Measurements from ENCODE around the gene PGS1.

GRCh38 chr17:78472035-78472905 is 93.8 kb downstream of the PGS1 start:
- TF ChIP-seq POLR2A (IDR thresholded peaks at IDR 0.05; ENCODE audit: low read depth, low read length) (peak; percentile 51; the same call in 1 of the 2 replicates), EZH2 (IDR thresholded peaks at IDR 0.05; ENCODE audit: borderline replicate concordance, control insufficient read depth, low read depth, low read length) (no peak), MYC (IDR thresholded peaks at IDR 0.05; ENCODE audit: insufficient read depth, insufficient read length, insufficient replicate concordance, low read length, severe bottlenecking) (no peak), ESRRA (IDR thresholded peaks at IDR 0.05; ENCODE audit: low read length) (no peak), CTCF (IDR thresholded peaks at IDR 0.05 in 2 of 3, conservative IDR thresholded peaks at IDR 0.05 in 1 of 3; ENCODE audit: control insufficient read depth in 2 of 3, extremely low read depth in 1 of 3, insufficient read depth in 1 of 3, low read depth in 3 of 3, low read length in 3 of 3) (no peak), POLR2AphosphoS5 (IDR thresholded peaks at IDR 0.05; ENCODE audit: low read length) (no peak; the same call in 1 of the 2 replicates), ETV6 (conservative IDR thresholded peaks at IDR 0.05 in 1 of 2, IDR thresholded peaks at IDR 0.05 in 1 of 2; ENCODE audit: borderline replicate concordance in 1 of 2, low read depth in 1 of 2) (no peak), NR2F1 (conservative IDR thresholded peaks at IDR 0.05) (peak; percentile 60; the same call in 1 of the 2 replicates), MAX (IDR thresholded peaks at IDR 0.05; ENCODE audit: low read depth, low read length) (no peak), REST (IDR thresholded peaks at IDR 0.05; ENCODE audit: low read depth, low read length) (no peak), SREBF2 (IDR thresholded peaks at IDR 0.05; ENCODE audit: low read length) (no peak)
